Measurements from ENCODE around the gene TMEM217.
"Not testable (repeated sequence)": the region's sequence is repeated elsewhere in the genome, so short reads cannot be mapped to it uniquely, and the experiment has no call there.

Gene TMEM217

GRCh38 chr6:37257634-37258404, at the start of gene TMEM217, which contains the start of gene TBC1D22B:
Gene TMEM217, minus strand, starts transcription at chr6:37258144. Its CDS starts 39,114 bp downstream, at chr6:37219030.
Gene TBC1D22B, plus strand, starts transcription at chr6:37257772. Its CDS starts 146 bp downstream, at chr6:37257918.
- DNase-seq = peak; percentile 95

GRCh38 chr6:37307484-37307883, 49.5 kb upstream of the TMEM217 start:
- DNase-seq = not testable (repeated sequence)

- DNase-seq = no peak
These were observed 48.8 kb upstream of the TMEM217 start for GRCh38 chr6:37306624-37307222.

- no peak for DNase-seq
These were observed 48.0 kb upstream of the TMEM217 start for GRCh38 chr6:37305841-37306425.

GRCh38 chr6:37304766-37305165, 46.8 kb upstream of the TMEM217 start:
- DNase-seq = no peak

GRCh38 chr6:37303891-37304503, 46.1 kb upstream of the TMEM217 start:
- DNase-seq = peak; percentile 40

GRCh38 chr6:37303091-37303660, 45.2 kb upstream of the TMEM217 start:
- no peak for DNase-seq

GRCh38 chr6:37302086-37302686, 44.2 kb upstream of the TMEM217 start:
- no peak for DNase-seq

- DNase-seq = no peak
These were observed 42.0 kb upstream of the TMEM217 start for GRCh38 chr6:37299990-37300389.

GRCh38 chr6:37298958-37299357, 41.0 kb upstream of the TMEM217 start:
- no peak for DNase-seq

GRCh38 chr6:37297637-37298036, 39.7 kb upstream of the TMEM217 start:
- DNase-seq = not testable (repeated sequence)

GRCh38 chr6:37293426-37293825, 35.5 kb upstream of the TMEM217 start:
- no peak for DNase-seq

GRCh38 chr6:37289931-37290330, 32.0 kb upstream of the TMEM217 start:
- no peak for DNase-seq

- no peak for DNase-seq
These were observed 30.3 kb upstream of the TMEM217 start for GRCh38 chr6:37288247-37288646.

- no peak for DNase-seq
These were observed 29.7 kb upstream of the TMEM217 start for GRCh38 chr6:37287519-37288157.

- DNase-seq = no peak
These were observed 27.9 kb upstream of the TMEM217 start for GRCh38 chr6:37285861-37286311.

- no peak for DNase-seq
These were observed 26.8 kb upstream of the TMEM217 start for GRCh38 chr6:37284781-37285180.

- peak; percentile 90 for DNase-seq
These were observed 25.8 kb upstream of the TMEM217 start for GRCh38 chr6:37283671-37284151.

- peak; percentile 75 for DNase-seq
These were observed 25.3 kb upstream of the TMEM217 start for GRCh38 chr6:37283268-37283667.

GRCh38 chr6:37282371-37282770, 24.4 kb upstream of the TMEM217 start:
- DNase-seq = no peak

GRCh38 chr6:37280162-37280887, 22.4 kb upstream of the TMEM217 start:
- DNase-seq = no peak
